Smooth muscle cell (in vitro differentiated cells): ENCODE data around the gene MCTP1. TPM values are rescaled to one million over a fixed set of nuclear protein-coding genes. Genes with fewer than 3 reads are reported as not detected.

ENCODE experiments used
- DNase-seq: peaks from one replicate; lab custom pipeline; 2025; ENCODE audit not compliant: unreplicated experiment; lab: John Stamatoyannopoulos, UW
- H2AFZ ChIP-seq: fragments of 200-600 bp; sonication (generic); 2 replicates; pipeline ENCODE4 v1.6.0; 2016; ENCODE audit warnings: antibody characterized with exemption, low read depth, mild to moderate bottlenecking
- H3F3A ChIP-seq: fragments of 200-600 bp; sonication (generic); 2 replicates; pipeline ENCODE4 v1.6.0; 2017; ENCODE audit warnings: antibody characterized with exemption, low read depth
- H3K27ac ChIP-seq: fragments of 200-600 bp; sonication (generic); 2 replicates; pipeline ENCODE4 v1.5.1; 2016; ENCODE audit warnings: low read depth, mild to moderate bottlenecking
- H3K27me3 ChIP-seq: fragments of 200-600 bp; sonication (generic); 2 replicates; pipeline ENCODE4 v1.6.1; 2016; ENCODE audit warnings: low read depth, mild to moderate bottlenecking
- H3K36me3 ChIP-seq: fragments of 200-600 bp; sonication (generic); 2 replicates; pipeline ENCODE4 v1.5.1; 2016; ENCODE audit warnings: low read depth
- H3K4me1 ChIP-seq: fragments of 200-600 bp; sonication (generic); 2 replicates; pipeline ENCODE4 v1.5.1; 2016; ENCODE audit warnings: low read depth
- H3K4me2 ChIP-seq: fragments of 200-600 bp; sonication (generic); 2 replicates; pipeline ENCODE4 v1.6.0; 2016; ENCODE audit warnings: mild to moderate bottlenecking
- H3K4me3 ChIP-seq: fragments of 200-600 bp; sonication (generic); 2 replicates; pipeline ENCODE4 v1.5.1; 2016; ENCODE audit warnings: mild to moderate bottlenecking
- H3K79me2 ChIP-seq: fragments of 200-600 bp; sonication (generic); 2 replicates; pipeline ENCODE4 v1.6.0; 2016; ENCODE audit warnings: low read depth, mild to moderate bottlenecking
- H3K9ac ChIP-seq: fragments of 200-600 bp; sonication (generic); 2 replicates; pipeline ENCODE4 v1.6.0; 2016; ENCODE audit warnings: low read depth
- H3K9me3 ChIP-seq: fragments of 200-600 bp; sonication (generic); replicated peaks from 2 replicates; pipeline ENCODE4 v1.5.1; 2016; ENCODE audit warnings: low read depth
- H4K20me1 ChIP-seq: fragments of 200-600 bp; sonication (generic); 2 replicates; pipeline ENCODE4 v1.6.0; 2016; ENCODE audit warnings: low read depth
- WGBS: methylation state at CpG from one replicate; pipeline ENCODE4 v1.1.7; 2016; ENCODE audit warnings: low lambda C conversion rate; 5-methylcytosine and 5-hydroxymethylcytosine counted together
- polyA plus RNA-seq: library from polyadenylated mRNA; unstranded; fragments of >200 nt; fragmentation: Nextera tagmentation; extraction: Ambion mirVana; gene quantifications from 2 replicates; pipeline ENCODE4 v1.2.1, GENCODE V29; 2016
- total RNA-seq: library from RNA; depleted of rRNA; stranded (reverse); fragments of >200 nt; gene quantifications from 2 replicates; pipeline ENCODE4 v1.2.3, GENCODE V29; 2014
- TF ChIP-seq, protein P1 (sequence below): fragments of 200-600 bp; sonication (generic); IDR thresholded peaks from 2 replicates; pipeline ENCODE4 v1.5.1; 2017; ENCODE audit warnings: borderline replicate concordance, mild to moderate bottlenecking, antibody characterized with exemption; ENCODE audit not compliant: insufficient read depth, poor library complexity, severe bottlenecking

MCTP1 gene
- total and polyA plus RNA-seq, 2 experiments from 2014 or later, result 1.1 to 4.8 TPM

DNA sequence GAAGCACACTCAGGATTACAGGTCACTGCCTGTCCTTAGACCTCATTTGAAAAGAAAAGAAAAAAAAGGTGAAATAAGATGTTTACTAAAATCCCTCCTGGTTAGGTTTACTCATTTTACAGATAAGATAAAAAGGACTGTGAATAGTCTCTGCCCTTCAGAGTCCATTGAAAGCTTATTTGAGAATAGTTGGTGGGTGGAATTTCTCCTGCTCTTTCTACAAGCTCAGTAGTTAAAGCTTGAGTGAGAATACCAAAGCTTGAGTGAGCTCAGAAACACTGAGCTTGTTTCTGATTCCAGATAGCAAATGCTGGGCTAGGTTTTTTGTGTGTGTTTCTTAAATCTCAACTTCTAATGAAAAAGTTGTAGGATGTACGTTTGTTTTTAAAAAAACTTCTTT lies 559.8 kb downstream of the MCTP1 start:
- Histone ChIP-seq H3K4me1 (no peaks in the 10 kb centered on the region), H3K4me2 (no peak overlapping the region), H3K27me3 (no peaks in the 10 kb centered on the region), H2AFZ (no peak overlapping the region), H3F3A (no peaks in the 10 kb centered on the region), H3K4me3 (no peak overlapping the region), H4K20me1 (no peaks in the 10 kb centered on the region), H3K9ac (no peak overlapping the region), H3K79me2 (no peaks in the 10 kb centered on the region), H3K36me3 (no peaks in the 10 kb centered on the region), H3K27ac (no peak overlapping the region), H3K9me3 (no peaks in the 10 kb centered on the region)
- TF ChIP-seq, protein P1, sequence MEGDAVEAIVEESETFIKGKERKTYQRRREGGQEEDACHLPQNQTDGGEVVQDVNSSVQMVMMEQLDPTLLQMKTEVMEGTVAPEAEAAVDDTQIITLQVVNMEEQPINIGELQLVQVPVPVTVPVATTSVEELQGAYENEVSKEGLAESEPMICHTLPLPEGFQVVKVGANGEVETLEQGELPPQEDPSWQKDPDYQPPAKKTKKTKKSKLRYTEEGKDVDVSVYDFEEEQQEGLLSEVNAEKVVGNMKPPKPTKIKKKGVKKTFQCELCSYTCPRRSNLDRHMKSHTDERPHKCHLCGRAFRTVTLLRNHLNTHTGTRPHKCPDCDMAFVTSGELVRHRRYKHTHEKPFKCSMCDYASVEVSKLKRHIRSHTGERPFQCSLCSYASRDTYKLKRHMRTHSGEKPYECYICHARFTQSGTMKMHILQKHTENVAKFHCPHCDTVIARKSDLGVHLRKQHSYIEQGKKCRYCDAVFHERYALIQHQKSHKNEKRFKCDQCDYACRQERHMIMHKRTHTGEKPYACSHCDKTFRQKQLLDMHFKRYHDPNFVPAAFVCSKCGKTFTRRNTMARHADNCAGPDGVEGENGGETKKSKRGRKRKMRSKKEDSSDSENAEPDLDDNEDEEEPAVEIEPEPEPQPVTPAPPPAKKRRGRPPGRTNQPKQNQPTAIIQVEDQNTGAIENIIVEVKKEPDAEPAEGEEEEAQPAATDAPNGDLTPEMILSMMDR, result no peak
- no peak for DNase-seq
- 78% methylated on average over 1 of the region's 1 CpG for WGBS

DNA sequence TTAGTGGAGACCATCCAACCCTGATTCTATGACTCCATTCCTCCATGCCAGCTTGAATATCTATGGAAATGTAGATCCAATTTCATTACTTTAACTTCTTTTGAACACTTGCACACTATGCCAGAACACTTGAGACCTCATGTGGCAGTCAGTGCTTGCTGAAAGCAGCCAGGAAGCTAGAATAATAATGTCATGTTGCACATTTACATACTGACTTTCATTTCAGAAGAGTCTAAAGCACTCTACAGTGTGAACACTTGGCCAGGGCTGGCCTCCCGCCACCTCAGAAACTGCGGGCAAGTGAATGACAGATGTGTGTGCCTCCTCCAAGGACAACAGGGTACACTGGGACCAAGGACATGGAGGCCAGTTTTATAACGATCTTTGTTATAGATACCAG lies 569.1 kb downstream of the MCTP1 start:
- H4K20me1 ChIP-seq, result no peaks in the 10 kb centered on the region
- H3K27ac ChIP-seq, result no peak overlapping the region
- no peak overlapping the region for H3K4me3 ChIP-seq
- H3K36me3 ChIP-seq, result no peaks in the 10 kb centered on the region
- DNase-seq, result no peak
- H3K4me1 ChIP-seq, result no peaks in the 10 kb centered on the region
- no peak overlapping the region for H3K4me2 ChIP-seq
- TF ChIP-seq, protein P1, result no peak
- H3K27me3 ChIP-seq, result no peaks in the 10 kb centered on the region
- H3K9me3 ChIP-seq, result no peaks in the 10 kb centered on the region
- H2AFZ ChIP-seq, result no peak overlapping the region
- H3K9ac ChIP-seq, result no peak overlapping the region
- 95% methylated on average over 3 of the region's 3 CpGs for WGBS
- no peaks in the 10 kb centered on the region for H3F3A ChIP-seq
- no peaks in the 10 kb centered on the region for H3K79me2 ChIP-seq

DNA sequence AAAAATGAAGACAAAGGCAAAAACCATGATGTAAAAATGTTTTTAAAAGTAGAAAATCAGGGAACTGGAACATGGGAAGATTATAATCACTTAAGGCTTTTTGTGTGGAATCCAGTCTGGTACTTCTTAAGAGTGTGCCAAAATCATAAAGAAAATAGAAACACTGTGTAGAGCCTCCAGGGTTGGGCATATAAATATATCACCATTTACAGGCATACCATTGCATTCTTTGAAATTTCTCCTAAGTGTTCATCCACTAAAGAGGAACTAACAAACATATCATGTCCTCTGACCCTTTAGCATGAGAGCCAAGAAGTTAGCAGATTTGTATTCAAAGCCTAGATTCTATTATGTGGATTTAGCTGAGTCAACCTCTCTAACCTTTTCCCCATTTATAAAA lies 573.1 kb downstream of the MCTP1 start:
- no peaks in the 10 kb centered on the region for H3K36me3 ChIP-seq
- no peaks in the 10 kb centered on the region for H3F3A ChIP-seq
- H3K9ac ChIP-seq, result no peak overlapping the region
- TF ChIP-seq, protein P1, result no peak
- no peaks in the 10 kb centered on the region for H3K4me1 ChIP-seq
- H3K79me2 ChIP-seq, result no peaks in the 10 kb centered on the region
- H3K4me2 ChIP-seq, result no peak overlapping the region
- no peak for DNase-seq
- H3K4me3 ChIP-seq, result no peak overlapping the region
- H2AFZ ChIP-seq, result no peak overlapping the region
- H3K27ac ChIP-seq, result no peak overlapping the region
- H3K9me3 ChIP-seq, result no peaks in the 10 kb centered on the region
- H3K27me3 ChIP-seq, result no peaks in the 10 kb centered on the region
- no peaks in the 10 kb centered on the region for H4K20me1 ChIP-seq

DNA sequence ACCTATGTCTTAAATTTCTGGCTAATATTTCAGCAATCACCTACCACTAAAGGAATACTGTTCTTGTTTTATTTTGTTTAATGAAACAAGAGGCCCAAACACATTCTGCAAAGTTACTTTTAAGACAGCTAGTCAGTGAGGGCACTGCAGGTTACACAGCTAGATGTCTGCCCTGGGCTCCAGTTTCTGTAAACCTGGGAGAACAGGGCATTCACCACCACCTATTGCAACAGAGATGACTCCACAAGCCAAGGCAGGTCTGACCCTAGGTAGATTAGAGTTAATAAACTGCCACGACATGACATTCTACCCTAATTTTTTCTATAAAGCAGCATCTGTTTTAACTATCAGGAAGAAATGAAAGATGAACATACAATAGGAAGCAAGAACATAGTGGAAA lies 575.6 kb downstream of the MCTP1 start:
- TF ChIP-seq, protein P1, result no peak
- H2AFZ ChIP-seq, result no peak overlapping the region
- 86% methylated on average over 1 of the region's 1 CpG for WGBS

More for the DNA sequence above, 575.6 kb downstream of the MCTP1 start:
- no peak overlapping the region for H3K4me3 ChIP-seq
- no peak overlapping the region for H3K4me2 ChIP-seq
- no peaks in the 10 kb centered on the region for H3K27me3 ChIP-seq
- no peaks in the 10 kb centered on the region for H4K20me1 ChIP-seq
- H3K79me2 ChIP-seq, result no peaks in the 10 kb centered on the region
- no peaks in the 10 kb centered on the region for H3K4me1 ChIP-seq
- no peak overlapping the region for H3K27ac ChIP-seq
- H3K9ac ChIP-seq, result no peak overlapping the region
- no peaks in the 10 kb centered on the region for H3F3A ChIP-seq
- no peaks in the 10 kb centered on the region for H3K9me3 ChIP-seq
- no peaks in the 10 kb centered on the region for H3K36me3 ChIP-seq
- no peak for DNase-seq
